Heart left ventricle (tissue), 13 donors: ENCODE data around the gene SCAF1.

Source experiments
- CTCF ChIP-seq, 12 donors: fragments of 200-600 bp; sonication (generic) in 4 of 12; IDR thresholded peaks; one replicate each; pipeline versions ENCODE4 v1.5.0 to v1.8.0; 2018 to 2022; ENCODE audit warnings: antibody characterized with exemption in 12 of 12, mild to moderate bottlenecking in 5 of 12
- POLR2A ChIP-seq, 2 donors: fragments of 450-650 bp; IDR thresholded peaks; one replicate each; pipeline ENCODE4 v1.6.1; 2017; ENCODE audit warnings: antibody characterized with exemption in 2 of 2, mild to moderate bottlenecking in 2 of 2, moderate library complexity in 2 of 2
- donor health status: ischemic (EF 13 %, LVEDD 7.1; RV severe dilation, severe dysfunction).
- donor health status: DM: no; HTN: yes; CAD: no.
- donor health status: DM: no; HTN: no; CAD: no.
- donor health status: ischemic (EF 25% LVEDD 6.9; RV normal size, moderate dysfunction).
- donor health status: ischemic (EF 25% LVEDD 5.7; RV mildly dilated, moderate dysfunction).
- donor health status: ischemic (EF 35%, LVEDD 5.7; RV mildly dilated, moderate dysfunction).
- donor health status: nonischemic (EF 11% LVEDD 7.7; RV severe dilation, severe dysfunction).
- donor health status: DM: yes; HTN: yes; CAD: no.
- donor health status: PGD.
- donor health status: ischemic (EF 29% LVEDD 5.4; RV normal size, mild dysfunction).
- donor health status: nonischemic (EF 23%, LVEDD 6.1; RV moderate dilation, normal function).

GRCh38 chr19:49609499-49610092, 32.4 kb upstream of the SCAF1 start:
- TF ChIP-seq POLR2A (IDR thresholded peaks at IDR 0.05), result no peak
- no peak for TF ChIP-seq CTCF (IDR thresholded peaks at IDR 0.05)
